Lower lobe of right lung (tissue), 2 donors: Measurements from ENCODE around the gene DENND6B. TPM values are rescaled to one million over a fixed set of nuclear protein-coding genes. Genes with fewer than 3 reads are reported as not detected.

Experiments used
- ATAC-seq, 2 donors: fragments of 200-7000 bp; cut with Tn5 transposase; one replicate each; pipeline ENCODE4 v1.9.1; 2020 to 2022; ENCODE audit warnings: mild to moderate bottlenecking in 2 of 2, moderate library complexity in 2 of 2
- DNase-seq: peaks from one replicate; pipeline ENCODE4 v3.0.0-alpha.2; 2020
- H3K27ac ChIP-seq: fragments of 200-600 bp; one replicate; pipeline ENCODE4 v1.8.0; 2022
- H3K27me3 ChIP-seq: fragments of 200-600 bp; one replicate; pipeline ENCODE4 v1.8.0; 2022; ENCODE audit warnings: low read depth
- H3K36me3 ChIP-seq: fragments of 200-600 bp; one replicate; pipeline ENCODE4 v1.8.0; 2022; ENCODE audit warnings: mild to moderate bottlenecking
- H3K4me1 ChIP-seq: fragments of 200-600 bp; one replicate; pipeline ENCODE4 v1.8.0; 2022
- H3K4me3 ChIP-seq: fragments of 200-600 bp; one replicate; pipeline ENCODE4 v1.8.0; 2022; ENCODE audit warnings: mild to moderate bottlenecking
- H3K9me3 ChIP-seq: fragments of 200-600 bp; one replicate; pipeline ENCODE4 v1.8.0; 2022
- CTCF ChIP-seq: fragments of 200-600 bp; IDR thresholded peaks from one replicate; pipeline ENCODE4 v1.8.0; 2022; ENCODE audit warnings: antibody characterized with exemption, mild to moderate bottlenecking
- intact Hi-C: fragments of 100-400 bp; cut with DNase I; formaldehyde crosslinking; loops from one replicate; pipeline ENCODE4 v1.11.0; 2022
- total RNA-seq: library from RNA; stranded (reverse); fragmentation: NEBNext Ultra II Directional; extraction: Animal tissue kit (Norgen Biotek cat#: 25700); gene quantifications from one replicate; pipeline ENCODE4 v1.2.1, GENCODE V29; 2021
- donor health status: DM: no; HTN: yes; CAD: no; lungs with severe emphysema.

The DENND6B gene
- total RNA-seq, 1 donor from 2014 or later = 14.4 TPM

GRCh38 chr22:50303848-50304527 is 22.8 kb downstream of the DENND6B start:
- Histone ChIP-seq H3K36me3 (peaks cover 4% of the 10 kb centered on the region), H3K27ac (peak overlapping the region; percentile 93), H3K4me3 (peak overlapping the region; percentile 87), H3K4me1 (peaks cover 81% of the 10 kb centered on the region), H3K27me3 (no peaks in the 10 kb centered on the region), H3K9me3 (no peaks in the 10 kb centered on the region)
- ATAC-seq = peak; percentile 28 to 51
- DNase-seq = peak; percentile 81
- TF ChIP-seq CTCF = no peak
- intact Hi-C loops = no loop called here

- DNase-seq (no peak), ATAC-seq (no peak)
- peak overlapping the region; percentile 93 for H3K27ac ChIP-seq
- H3K9me3 ChIP-seq = no peaks in the 10 kb centered on the region
- H3K4me3 ChIP-seq = peak overlapping the region; percentile 87
- H3K27me3 ChIP-seq = no peaks in the 10 kb centered on the region
- H3K36me3 ChIP-seq = peaks cover 4% of the 10 kb centered on the region
- peaks cover 81% of the 10 kb centered on the region for H3K4me1 ChIP-seq
- intact Hi-C loops = no loop called here
- TF ChIP-seq CTCF = no peak
These were observed 23.3 kb downstream of the DENND6B start for GRCh38 chr22:50303515-50303847.

- ATAC-seq = no peak
- no peak for TF ChIP-seq CTCF
- H3K4me1 ChIP-seq = peaks cover 82% of the 10 kb centered on the region
- H3K36me3 ChIP-seq = peaks cover 4% of the 10 kb centered on the region
- no peak for DNase-seq
- H3K4me3 ChIP-seq = peak overlapping the region; percentile 30
- intact Hi-C loops = no loop called here
- H3K27me3 ChIP-seq = no peaks in the 10 kb centered on the region
- no peaks in the 10 kb centered on the region for H3K9me3 ChIP-seq
- peak overlapping the region; percentile 93 for H3K27ac ChIP-seq
These were observed 24.2 kb downstream of the DENND6B start for GRCh38 chr22:50302564-50302963.

- ATAC-seq (peak; percentile 19 to 47), DNase-seq (peak; percentile 76)
- H3K4me3 ChIP-seq = peak overlapping the region; percentile 30
- intact Hi-C loops = no loop called here
- H3K9me3 ChIP-seq = no peaks in the 10 kb centered on the region
- no peak for TF ChIP-seq CTCF
- H3K4me1 ChIP-seq = peaks cover 87% of the 10 kb centered on the region
- H3K27me3 ChIP-seq = no peaks in the 10 kb centered on the region
- H3K27ac ChIP-seq = peak overlapping the region; percentile 93
- H3K36me3 ChIP-seq = peaks cover 4% of the 10 kb centered on the region
These were observed 24.7 kb downstream of the DENND6B start for GRCh38 chr22:50302041-50302541.

GRCh38 chr22:50301581-50301991 is 25.2 kb downstream of the DENND6B start:
- no peak for ATAC-seq
- H3K9me3 ChIP-seq = no peaks in the 10 kb centered on the region
- no peak for TF ChIP-seq CTCF
- peak overlapping the region; percentile 30 for H3K4me3 ChIP-seq
- intact Hi-C loops = no loop called here
- H3K4me1 ChIP-seq = peaks cover 92% of the 10 kb centered on the region
- peaks cover 4% of the 10 kb centered on the region for H3K36me3 ChIP-seq
- peak overlapping the region; percentile 93 for H3K27ac ChIP-seq
- DNase-seq = no peak
- no peaks in the 10 kb centered on the region for H3K27me3 ChIP-seq
